Activated CD4-positive, alpha-beta memory T cell treated with anti-CD3 and anti-CD28 coated beads for 36 hours (primary cell): ENCODE results near the gene CUL4A. TPM values are rescaled to one million over a fixed set of nuclear protein-coding genes. Genes with fewer than 3 reads are reported as not detected.
"Not testable (repeated sequence)": the region's sequence is repeated elsewhere in the genome, so short reads cannot be mapped to it uniquely, and the experiment has no call there.

Source experiments
- CTCF ChIA-PET: fragments of 350-600 bp; sonication (Branson Sonifier 250); formaldehyde crosslinking; loops from one replicate; lab custom pipeline; 2021; ENCODE audit warnings: antibody characterized with exemption, inconsistent platforms; lab: Charles Lee
- POLR2A ChIA-PET: fragments of 350-600 bp; sonication (Branson Sonifier 250); formaldehyde crosslinking; loops from one replicate; lab custom pipeline; 2021; ENCODE audit warnings: antibody characterized with exemption; lab: Charles Lee
- DNase-seq: peaks from one replicate; pipeline ENCODE4 v3.0.0-alpha.2; 2020
- H3K27ac Mint-ChIP-seq: one replicate; pipeline ENCODE4 v1.8.0; 2021; ENCODE audit warnings: mixed read lengths
- H3K27me3 Mint-ChIP-seq: one replicate; pipeline ENCODE4 v1.8.0; 2021; ENCODE audit warnings: mixed read lengths
- H3K36me3 Mint-ChIP-seq: one replicate; pipeline ENCODE4 v1.8.0; 2021; ENCODE audit warnings: mixed read lengths
- H3K4me1 Mint-ChIP-seq: one replicate; pipeline ENCODE4 v1.8.0; 2021; ENCODE audit warnings: low read depth, mixed read lengths
- H3K4me3 Mint-ChIP-seq: one replicate; pipeline ENCODE4 v1.8.0; 2021; ENCODE audit warnings: mild to moderate bottlenecking, mixed read lengths
- H3K9me3 Mint-ChIP-seq: one replicate; pipeline ENCODE4 v1.8.0; 2021; ENCODE audit warnings: mixed read lengths
- intact Hi-C: fragments of 100-400 bp; cut with micrococcal nuclease; formaldehyde crosslinking; loops from one replicate; pipeline ENCODE4 v1.15.1; 2023
- total RNA-seq, 2 experiments: library from RNA; stranded (reverse); gene quantifications; one replicate each; pipeline ENCODE4 v1.2.3, GENCODE V29; 2021

Gene CUL4A
- total RNA-seq, 2 experiments from 2014 or later, result 65.9 to 70.2 TPM

DNA sequence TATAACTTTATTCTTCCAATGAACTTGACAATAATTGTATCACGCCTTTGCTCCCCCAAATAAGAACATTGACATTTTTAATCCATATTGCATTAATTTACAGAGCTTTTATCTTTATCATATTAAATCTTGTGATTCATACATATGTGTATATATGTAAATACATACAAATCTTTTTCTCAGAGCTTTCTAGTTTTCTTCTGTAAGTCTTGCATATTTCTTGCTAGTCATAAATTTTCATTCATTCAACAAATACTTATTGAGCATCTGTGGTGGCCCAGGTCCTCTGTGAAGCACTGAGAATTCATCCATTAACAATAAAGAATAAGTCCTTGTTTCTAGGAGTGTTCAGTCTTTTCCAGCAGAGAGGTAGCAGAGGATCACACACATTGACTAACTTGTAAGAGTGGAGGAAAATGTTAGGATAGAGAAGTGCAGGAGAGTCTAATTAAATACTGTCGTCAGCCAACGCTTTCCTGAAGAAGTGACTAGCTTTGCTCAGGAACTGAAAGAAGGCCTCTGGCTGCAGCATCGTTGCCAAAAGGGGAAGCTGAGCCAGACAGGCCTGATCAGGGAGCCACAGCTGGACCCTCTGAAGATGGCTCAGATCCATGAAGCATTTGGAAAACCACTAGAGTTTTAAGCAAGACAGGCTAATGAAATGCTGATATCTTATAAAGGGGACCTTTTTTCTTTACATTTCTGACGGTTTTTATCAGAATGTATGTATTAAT, 49.1 kb downstream of the CUL4A start:
- no peak for DNase-seq
- Mint-ChIP-seq H3K36me3 (peaks cover 40% of the 10 kb centered on the region), H3K4me3 (no peak overlapping the region), H3K9me3 (no peaks in the 10 kb centered on the region), H3K27me3 (no peaks in the 10 kb centered on the region), H3K4me1 (no peaks in the 10 kb centered on the region), H3K27ac (no peak overlapping the region)
- ChIA-PET POLR2A (no interaction called here), CTCF (no interaction called here)
- intact Hi-C loops, result no loop called here

- Mint-ChIP-seq H3K4me1 (no peaks in the 10 kb centered on the region), H3K4me3 (no peak overlapping the region), H3K27me3 (no peaks in the 10 kb centered on the region), H3K9me3 (no peaks in the 10 kb centered on the region), H3K36me3 (peaks cover 35% of the 10 kb centered on the region), H3K27ac (no peak overlapping the region)
- CTCF ChIA-PET, result no interaction called here
- no peak for DNase-seq
- intact Hi-C loops, result no loop called here
- POLR2A ChIA-PET, result no interaction called here
Observed at GRCh38 chr13:113260996-113261395, 51.6 kb downstream of the CUL4A start.

DNA sequence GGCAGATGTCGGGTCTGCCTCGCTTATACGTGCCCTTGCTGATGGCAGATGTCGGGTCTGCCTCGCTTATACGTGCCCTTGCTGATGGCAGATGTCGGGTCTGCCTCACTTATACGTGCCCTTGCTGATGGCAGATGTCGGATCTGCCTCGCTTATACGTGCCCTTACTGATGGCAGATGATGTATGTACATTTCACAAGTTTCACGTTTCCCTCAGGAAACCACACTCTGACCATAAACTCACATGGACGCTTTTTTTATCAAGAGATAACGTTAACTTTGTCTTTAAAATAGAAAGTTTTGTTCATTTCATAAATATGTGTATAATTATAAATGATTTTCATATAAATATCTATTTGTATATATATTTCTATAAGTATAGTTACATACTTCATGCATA, 53.6 kb downstream of the CUL4A start:
- peaks cover 23% of the 10 kb centered on the region for H3K36me3 Mint-ChIP-seq
- CTCF ChIA-PET, H3K4me3 Mint-ChIP-seq, H3K4me1 Mint-ChIP-seq, H3K9me3 Mint-ChIP-seq, H3K27me3 Mint-ChIP-seq, H3K27ac Mint-ChIP-seq, POLR2A ChIA-PET, DNase-seq, intact Hi-C loops: not testable (repeated sequence)

GRCh38 chr13:113267642-113268405, 58.4 kb downstream of the CUL4A start:
- H3K27ac Mint-ChIP-seq, result no peak overlapping the region
- POLR2A ChIA-PET, result no interaction called here
- intact Hi-C loops, result no loop called here

DNA sequence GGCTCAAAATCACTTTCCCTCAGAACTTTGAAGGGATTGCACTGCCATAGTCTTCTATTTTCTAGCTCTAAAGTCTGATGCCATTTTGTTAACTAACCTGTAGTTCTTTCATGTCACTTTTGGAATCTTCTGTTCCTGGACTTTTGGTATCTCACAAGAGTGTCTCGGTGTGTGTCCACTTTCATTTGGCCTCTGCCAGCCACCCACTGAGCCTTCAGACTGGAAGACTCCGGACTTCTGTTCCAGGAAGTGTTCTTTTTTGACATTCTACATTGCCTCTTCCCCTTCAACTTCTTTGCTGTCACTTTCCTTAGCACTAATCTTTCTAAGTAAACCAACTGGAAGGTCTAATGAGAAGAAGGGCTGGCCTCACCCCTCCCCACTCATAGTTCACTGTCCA, 62.6 kb downstream of the CUL4A start:
- ChIA-PET CTCF (interaction anchor here (1.0 kb wide), 1 partner anchor 122 kb away, joined by 3 read pairs; no protein-coding TSS in a partner anchor), POLR2A (no interaction called here)
- Mint-ChIP-seq H3K4me1 (no peaks in the 10 kb centered on the region), H3K27ac (no peak overlapping the region), H3K27me3 (no peaks in the 10 kb centered on the region), H3K36me3 (peaks cover 2% of the 10 kb centered on the region), H3K4me3 (no peak overlapping the region), H3K9me3 (no peaks in the 10 kb centered on the region)
- intact Hi-C loops, result no loop called here
- no peak for DNase-seq

More at GRCh38 chr13:113267642-113268405, 58.4 kb downstream of the CUL4A start:
- CTCF ChIA-PET, result no interaction called here
- Mint-ChIP-seq H3K36me3 (peaks cover 6% of the 10 kb centered on the region), H3K9me3 (no peaks in the 10 kb centered on the region), H3K27me3 (no peaks in the 10 kb centered on the region), H3K4me1 (no peaks in the 10 kb centered on the region), H3K4me3 (no peak overlapping the region)
- no peak for DNase-seq

GRCh38 chr13:113272701-113273181, 63.3 kb downstream of the CUL4A start:
- peaks cover 2% of the 10 kb centered on the region for H3K36me3 Mint-ChIP-seq
- no peaks in the 10 kb centered on the region for H3K4me1 Mint-ChIP-seq
- no peaks in the 10 kb centered on the region for H3K27me3 Mint-ChIP-seq
- no peaks in the 10 kb centered on the region for H3K9me3 Mint-ChIP-seq
- CTCF ChIA-PET, result interaction anchor here (1.0 kb wide), 1 partner anchor 121 kb away, joined by 4 read pairs; no protein-coding TSS in a partner anchor
- no peak for DNase-seq
- intact Hi-C loops, result no loop called here
- no peak overlapping the region for H3K27ac Mint-ChIP-seq
- POLR2A ChIA-PET, result no interaction called here
- H3K4me3 Mint-ChIP-seq, result no peak overlapping the region

GRCh38 chr13:113273321-113273720, 63.9 kb downstream of the CUL4A start:
- Mint-ChIP-seq H3K9me3 (no peaks in the 10 kb centered on the region), H3K36me3 (peaks cover 2% of the 10 kb centered on the region), H3K27ac (no peak overlapping the region), H3K4me1 (no peaks in the 10 kb centered on the region), H3K27me3 (no peaks in the 10 kb centered on the region), H3K4me3 (no peak overlapping the region)
- ChIA-PET POLR2A (no interaction called here), CTCF (interaction anchor here (1.0 kb wide), 1 partner anchor 120 kb away, joined by 4 read pairs; no protein-coding TSS in a partner anchor)
- no peak for DNase-seq
- intact Hi-C loops, result no loop called here

GRCh38 chr13:113273851-113274590, 64.6 kb downstream of the CUL4A start:
- H3K27ac Mint-ChIP-seq, result no peak overlapping the region
- no peak for DNase-seq

DNA sequence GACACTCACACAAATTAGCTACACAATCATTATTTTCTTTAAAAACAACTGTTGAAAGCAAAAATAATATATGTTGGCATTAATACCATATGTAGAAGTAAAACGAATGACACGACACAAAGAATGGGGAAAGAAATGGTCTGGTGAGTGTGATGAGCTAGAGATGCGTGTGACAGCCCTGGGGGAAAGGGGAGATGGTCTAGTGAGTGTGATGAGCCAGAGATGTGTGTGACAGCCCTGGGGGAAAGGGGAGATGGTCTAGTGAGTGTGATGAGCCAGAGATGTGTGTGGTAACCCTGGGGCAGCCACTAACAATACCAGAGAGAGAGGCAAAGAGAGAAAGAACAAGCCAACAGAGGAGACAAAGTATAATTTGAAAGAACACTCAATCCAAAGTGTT, 65.3 kb downstream of the CUL4A start:
- H3K4me1 Mint-ChIP-seq, result no peaks in the 10 kb centered on the region
- no peak overlapping the region for H3K4me3 Mint-ChIP-seq
- CTCF ChIA-PET, result interaction anchor here (0.9 to 1.0 kb wide), 3 partner anchors 24 to 122 kb away, joined by 3 read pairs; no protein-coding TSS in a partner anchor
- POLR2A ChIA-PET, result no interaction called here
- peaks cover 2% of the 10 kb centered on the region for H3K36me3 Mint-ChIP-seq
- intact Hi-C loops, result loop anchor here (2.0 kb wide), 1 partner anchor 120 kb away; no protein-coding TSS in a partner anchor
- DNase-seq, result no peak
- H3K27me3 Mint-ChIP-seq, result no peaks in the 10 kb centered on the region
- H3K27ac Mint-ChIP-seq, result no peak overlapping the region
- no peaks in the 10 kb centered on the region for H3K9me3 Mint-ChIP-seq

More at GRCh38 chr13:113273851-113274590, 64.6 kb downstream of the CUL4A start:
- Mint-ChIP-seq H3K9me3 (no peaks in the 10 kb centered on the region), H3K4me1 (no peaks in the 10 kb centered on the region), H3K4me3 (no peak overlapping the region), H3K27me3 (no peaks in the 10 kb centered on the region), H3K36me3 (peaks cover 2% of the 10 kb centered on the region)
- intact Hi-C loops, result loop anchor here (2.0 kb wide), 1 partner anchor 121 kb away; no protein-coding TSS in a partner anchor
- ChIA-PET CTCF (interaction anchor here (0.9 to 1.0 kb wide), 4 partner anchors 25 to 122 kb away, joined by 3 to 4 read pairs (median 3); no protein-coding TSS in a partner anchor), POLR2A (no interaction called here)

DNA sequence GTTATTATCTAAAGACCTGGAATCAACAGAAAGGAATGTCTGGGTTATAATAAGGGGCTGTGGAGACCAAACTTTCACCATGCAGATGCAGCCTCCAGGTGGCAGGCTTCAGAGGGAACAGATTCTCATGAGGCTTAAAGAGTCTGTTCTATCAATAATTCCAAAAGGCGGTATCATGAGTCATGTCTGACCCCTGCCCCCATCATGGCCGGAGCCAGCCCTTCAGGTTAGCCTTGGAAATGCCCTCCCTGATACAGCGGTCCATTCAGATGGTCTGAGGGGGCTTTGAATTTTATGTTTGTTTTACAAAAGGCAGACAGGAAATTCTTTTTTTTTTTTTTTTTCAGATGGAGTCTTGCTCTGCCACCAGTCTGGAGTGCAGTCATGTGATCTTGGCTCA, 66.0 kb downstream of the CUL4A start:
- no peak overlapping the region for H3K27ac Mint-ChIP-seq
- POLR2A ChIA-PET, result no interaction called here

GRCh38 chr13:113280126-113280525, 70.7 kb downstream of the CUL4A start:
- POLR2A ChIA-PET, result no interaction called here
- Mint-ChIP-seq H3K36me3 (no peaks in the 10 kb centered on the region), H3K9me3 (no peaks in the 10 kb centered on the region), H3K4me1 (no peaks in the 10 kb centered on the region), H3K27me3 (peaks cover 3% of the 10 kb centered on the region), H3K4me3 (no peak overlapping the region), H3K27ac (no peak overlapping the region)
- intact Hi-C loops, result no loop called here
- CTCF ChIA-PET, result no interaction called here
- DNase-seq, result no peak

More for the DNA sequence above, 66.0 kb downstream of the CUL4A start:
- intact Hi-C loops, result loop anchor here (2.0 kb wide), 1 partner anchor 119 kb away; no protein-coding TSS in a partner anchor
- peak; percentile 43 for DNase-seq
- CTCF ChIA-PET, result no interaction called here
- Mint-ChIP-seq H3K4me1 (no peaks in the 10 kb centered on the region), H3K36me3 (peaks cover 2% of the 10 kb centered on the region), H3K27me3 (no peaks in the 10 kb centered on the region), H3K4me3 (no peak overlapping the region), H3K9me3 (no peaks in the 10 kb centered on the region)
